ENCODE measurements around the gene ACTG1. TPM values are rescaled to one million over a fixed set of nuclear protein-coding genes. Genes with fewer than 3 reads are reported as not detected.

The ACTG1 gene
- polyA plus RNA-seq, 3 donors = 2,933 to 3,390 (median 3,165) TPM

GRCh38 chr17:81463506-81463905, 49.1 kb downstream of the ACTG1 start:
- no peak for DNase-seq (ENCODE audit: extremely low read depth in 1 of 11, low read depth in 9 of 11, low spot score in 4 of 11)

GRCh38 chr17:81462506-81463125, 50.0 kb downstream of the ACTG1 start:
- DNase-seq (ENCODE audit: extremely low read depth in 1 of 11, low read depth in 9 of 11, low spot score in 4 of 11) = no peak

GRCh38 chr17:81461607-81462500, 50.7 kb downstream of the ACTG1 start:
- DNase-seq (ENCODE audit: extremely low read depth in 1 of 11, low read depth in 9 of 11, low spot score in 4 of 11) = no peak

- DNase-seq (ENCODE audit: extremely low read depth in 1 of 11, low read depth in 9 of 11, low spot score in 4 of 11) = no peak
Measured at GRCh38 chr17:81460856-81461460, 51.6 kb downstream of the ACTG1 start.

Other genes with a start within 250 kb of the ACTG1 start
- 10 to 100 TPM; 53.7 to 86.1 (median 67.0) TPM for gene SLC38A10, start 217.5 kb downstream of the ACTG1 start, polyA plus RNA-seq (ENCODE audit: insufficient read length in 3 of 3)
- 10 to 100 TPM; 15.9 to 29.7 (median 29.3) TPM for gene BAHCC1, start 117.3 kb downstream of the ACTG1 start, polyA plus RNA-seq (ENCODE audit: insufficient read length in 3 of 3)
- 1 to 10 TPM; 1.2 to 2.4 (median 1.6) TPM for gene FSCN2, start 15.6 kb upstream of the ACTG1 start, polyA plus RNA-seq (ENCODE audit: insufficient read length in 3 of 3)
- gene FAAP100, start 39.6 kb upstream of the ACTG1 start, polyA plus RNA-seq (ENCODE audit: insufficient read length in 3 of 3) = 10 to 100 TPM; 16.5 to 34.0 (median 27.0) TPM
- 10 to 100 TPM; 53.8 to 73.2 (median 54.3) TPM for gene NPLOC4, start 124.3 kb upstream of the ACTG1 start, polyA plus RNA-seq (ENCODE audit: insufficient read length in 3 of 3)
- 1 to 10 TPM; 1.5 to 6.6 (median 3.9) TPM for gene TSPAN10, start 124.4 kb upstream of the ACTG1 start, polyA plus RNA-seq (ENCODE audit: insufficient read length in 3 of 3)
- 10 to 100 TPM; 10.0 to 12.1 (median 10.2) TPM for gene PDE6G, start 143.7 kb upstream of the ACTG1 start, polyA plus RNA-seq (ENCODE audit: insufficient read length in 3 of 3)
- gene OXLD1, start 153.8 kb upstream of the ACTG1 start, polyA plus RNA-seq (ENCODE audit: insufficient read length in 3 of 3) = 10 to 100 TPM; 12.5 to 22.3 (median 17.8) TPM
- gene CCDC137, start 153.9 kb upstream of the ACTG1 start, polyA plus RNA-seq (ENCODE audit: insufficient read length in 3 of 3) = 10 to 100 TPM; 10.8 to 17.7 (median 14.8) TPM
- 10 to 100 TPM; 46.4 to 53.3 (median 50.0) TPM for gene ARL16, start 171.0 kb upstream of the ACTG1 start, polyA plus RNA-seq (ENCODE audit: insufficient read length in 3 of 3)
- 100 to 1,000 TPM in 2 of 3 donors, 10 to 100 TPM in 1; 87.7 to 111 (median 107) TPM for gene HGS, start 171.2 kb upstream of the ACTG1 start, polyA plus RNA-seq (ENCODE audit: insufficient read length in 3 of 3)
- 10 to 100 TPM; 40.1 to 60.5 (median 45.7) TPM for gene MRPL12, start 190.6 kb upstream of the ACTG1 start, polyA plus RNA-seq (ENCODE audit: insufficient read length in 3 of 3)
- 10 to 100 TPM; 11.5 to 19.3 (median 18.9) TPM for gene SLC25A10, start 199.5 kb upstream of the ACTG1 start, polyA plus RNA-seq (ENCODE audit: insufficient read length in 3 of 3)

Data from renal cortex interstitium (tissue), 11 donors.